OCI-LY3 (cell line): ENCODE results near the gene PRDM2.

Source experiments
- H2AFZ ChIP-seq: fragments of 200-600, 300-600 bp; shearing (Covaris generic); 2 replicates; pipeline ENCODE4 v1.6.0; 2014; ENCODE audit warnings: antibody characterized with exemption, low read depth, low read length
- H3K27ac ChIP-seq: fragments of 200-600, 300-600 bp; sonication (generic); 2 replicates; pipeline ENCODE4 v1.5.1; 2014; ENCODE audit warnings: mild to moderate bottlenecking, low read length, moderate library complexity, mixed read lengths
- H3K27me3 ChIP-seq: fragments of 200-600, 300-600 bp; sonication (generic); 2 replicates; pipeline ENCODE4 v1.6.1; 2014; ENCODE audit warnings: low read depth, low read length, mixed read lengths
- H3K36me3 ChIP-seq: fragments of 200-600, 300-600 bp; sonication (generic); replicated peaks from 2 replicates; pipeline ENCODE3; 2014; ENCODE audit warnings: low read depth, low read length, mixed read lengths
- H3K4me1 ChIP-seq: fragments of 300-600, 200-600 bp; sonication (generic); 2 replicates; pipeline ENCODE4 v1.6.1; 2014; ENCODE audit warnings: low read length, mixed read lengths
- H3K4me2 ChIP-seq: fragments of 200-600, 300-600 bp; sonication (generic); 2 replicates; pipeline ENCODE4 v1.6.1; 2014; ENCODE audit warnings: low read length, mixed read lengths
- H3K4me3 ChIP-seq: fragments of 300-600, 200-600 bp; sonication (generic); 2 replicates; pipeline ENCODE4 v1.5.1; 2014; ENCODE audit warnings: antibody characterized with exemption, mild to moderate bottlenecking, low read length, moderate library complexity
- H3K79me2 ChIP-seq: fragments of 300-600, 200-600 bp; shearing (Covaris generic); 2 replicates; pipeline ENCODE4 v1.6.1; 2014; ENCODE audit warnings: mild to moderate bottlenecking, low read length, mixed read lengths
- H3K9ac ChIP-seq: fragments of 300-600, 200-600 bp; shearing (Covaris generic); 2 replicates; pipeline ENCODE4 v1.6.0; 2014; ENCODE audit warnings: mild to moderate bottlenecking, low read length, moderate library complexity
- H3K9me3 ChIP-seq: fragments of 200-600, 300-600 bp; shearing (Covaris generic); 2 replicates; pipeline ENCODE4 v1.6.1; 2014; ENCODE audit warnings: low read length, mixed read lengths; ENCODE audit not compliant: insufficient read depth
- H4K20me1 ChIP-seq: fragments of 200-600, 300-600 bp; sonication (generic); 2 replicates; pipeline ENCODE4 v1.6.1; 2016; ENCODE audit warnings: low read length, mixed read lengths; ENCODE audit not compliant: insufficient read depth
- EZH2phosphoT487 ChIP-seq: fragments of 200-600 bp; shearing (Covaris generic); IDR thresholded peaks from 2 replicates; pipeline ENCODE4 v1.6.1; 2018; ENCODE audit warnings: antibody characterized with exemption, mixed run types, low read depth
- TF ChIP-seq, protein P1 (sequence below): fragments of 200-600, 300-600 bp; sonication (generic); IDR thresholded peaks from 2 replicates; pipeline ENCODE4 v1.5.1; 2014; ENCODE audit warnings: antibody characterized with exemption, low read length, low read depth

PRDM2 gene

DNA sequence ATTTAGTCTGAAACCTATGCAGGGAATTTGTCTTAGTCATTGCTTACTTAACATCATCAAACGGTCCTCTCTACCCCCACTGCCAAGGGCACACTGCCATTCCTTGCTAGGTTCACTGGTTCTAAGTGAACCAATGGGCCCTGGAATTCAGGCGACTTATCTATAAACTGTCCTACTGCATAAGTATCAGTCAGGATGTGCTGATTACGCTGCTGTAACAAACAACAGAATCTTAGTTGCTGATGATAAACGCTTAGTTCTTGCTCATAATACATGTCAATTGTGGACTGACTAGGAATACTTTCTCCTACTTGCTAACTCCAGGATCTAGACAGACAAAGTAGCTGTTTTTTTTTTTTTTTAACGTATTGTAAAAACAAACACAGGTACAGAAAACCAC, 136.1 kb downstream of the PRDM2 start:
- Histone ChIP-seq H2AFZ (no peak overlapping the region), H3K4me2 (no peak overlapping the region), H3K27me3 (no peaks in the 10 kb centered on the region), H3K36me3 (no peaks in the 10 kb centered on the region), H3K4me3 (no peak overlapping the region), H3K79me2 (no peaks in the 10 kb centered on the region), H3K27ac (no peak overlapping the region), H3K9ac (no peak overlapping the region), H4K20me1 (no peaks in the 10 kb centered on the region), H3K9me3 (no peaks in the 10 kb centered on the region), H3K4me1 (no peaks in the 10 kb centered on the region)
- TF ChIP-seq, protein P1, sequence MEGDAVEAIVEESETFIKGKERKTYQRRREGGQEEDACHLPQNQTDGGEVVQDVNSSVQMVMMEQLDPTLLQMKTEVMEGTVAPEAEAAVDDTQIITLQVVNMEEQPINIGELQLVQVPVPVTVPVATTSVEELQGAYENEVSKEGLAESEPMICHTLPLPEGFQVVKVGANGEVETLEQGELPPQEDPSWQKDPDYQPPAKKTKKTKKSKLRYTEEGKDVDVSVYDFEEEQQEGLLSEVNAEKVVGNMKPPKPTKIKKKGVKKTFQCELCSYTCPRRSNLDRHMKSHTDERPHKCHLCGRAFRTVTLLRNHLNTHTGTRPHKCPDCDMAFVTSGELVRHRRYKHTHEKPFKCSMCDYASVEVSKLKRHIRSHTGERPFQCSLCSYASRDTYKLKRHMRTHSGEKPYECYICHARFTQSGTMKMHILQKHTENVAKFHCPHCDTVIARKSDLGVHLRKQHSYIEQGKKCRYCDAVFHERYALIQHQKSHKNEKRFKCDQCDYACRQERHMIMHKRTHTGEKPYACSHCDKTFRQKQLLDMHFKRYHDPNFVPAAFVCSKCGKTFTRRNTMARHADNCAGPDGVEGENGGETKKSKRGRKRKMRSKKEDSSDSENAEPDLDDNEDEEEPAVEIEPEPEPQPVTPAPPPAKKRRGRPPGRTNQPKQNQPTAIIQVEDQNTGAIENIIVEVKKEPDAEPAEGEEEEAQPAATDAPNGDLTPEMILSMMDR: no peak
- TF ChIP-seq EZH2phosphoT487: no peak

DNA sequence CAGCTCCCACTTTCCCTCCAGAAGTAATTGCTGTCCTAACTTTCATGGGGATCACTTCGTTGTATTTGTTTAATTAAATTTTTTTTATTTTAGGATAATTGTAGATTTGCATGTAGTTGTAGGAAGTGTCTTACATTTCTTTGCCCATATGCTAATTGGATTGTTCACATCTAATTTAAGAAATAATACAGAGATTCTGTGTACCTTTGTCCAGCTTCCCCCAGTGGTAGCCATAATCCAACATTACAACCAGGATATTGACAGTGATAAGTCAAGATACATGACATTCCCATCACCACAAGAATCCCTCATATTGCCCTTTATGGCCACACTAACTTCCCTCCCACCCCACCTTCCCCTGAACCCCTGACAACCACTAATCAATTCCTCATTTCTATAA, 136.6 kb downstream of the PRDM2 start:
- H3K79me2 ChIP-seq: no peaks in the 10 kb centered on the region
- no peaks in the 10 kb centered on the region for H3K27me3 ChIP-seq
- no peaks in the 10 kb centered on the region for H3K9me3 ChIP-seq
- no peak overlapping the region for H3K4me2 ChIP-seq
- no peaks in the 10 kb centered on the region for H4K20me1 ChIP-seq
- no peak overlapping the region for H3K27ac ChIP-seq
- TF ChIP-seq, protein P1: no peak
- no peak for TF ChIP-seq EZH2phosphoT487
- no peaks in the 10 kb centered on the region for H3K36me3 ChIP-seq
- H3K9ac ChIP-seq: no peak overlapping the region
- H3K4me1 ChIP-seq: no peaks in the 10 kb centered on the region
- H3K4me3 ChIP-seq: no peak overlapping the region
- no peak overlapping the region for H2AFZ ChIP-seq

DNA sequence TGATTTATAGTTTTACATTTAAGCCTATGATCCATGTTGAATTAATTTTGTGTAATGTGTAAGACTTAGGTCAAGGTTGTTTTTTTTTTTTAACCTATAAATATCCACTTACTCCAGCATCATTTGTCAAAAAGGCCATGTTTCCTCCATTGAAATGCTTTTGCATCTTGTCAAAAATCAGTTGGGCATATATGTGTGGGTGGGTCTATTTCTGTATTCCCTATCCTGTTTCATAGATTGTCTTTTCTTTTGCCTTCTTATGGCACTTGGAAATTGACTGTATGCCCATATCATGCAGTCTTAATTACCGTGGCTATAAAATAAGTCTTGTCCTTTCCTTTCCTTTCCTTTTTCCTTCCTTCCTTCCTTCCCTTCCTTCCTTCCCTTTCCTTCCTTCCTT, 138.2 kb downstream of the PRDM2 start:
- no peak overlapping the region for H3K27ac ChIP-seq
- H3K4me1 ChIP-seq: no peaks in the 10 kb centered on the region
- no peak overlapping the region for H3K4me3 ChIP-seq
- H4K20me1 ChIP-seq: no peaks in the 10 kb centered on the region
- TF ChIP-seq, protein P1: no peak
- no peak for TF ChIP-seq EZH2phosphoT487
- no peaks in the 10 kb centered on the region; the same call in 1 of the 2 replicates for H3K27me3 ChIP-seq
- H3K79me2 ChIP-seq: no peaks in the 10 kb centered on the region
- no peak overlapping the region for H3K4me2 ChIP-seq
- no peak overlapping the region for H3K9ac ChIP-seq
- no peaks in the 10 kb centered on the region for H3K36me3 ChIP-seq
- no peaks in the 10 kb centered on the region for H3K9me3 ChIP-seq
- H2AFZ ChIP-seq: no peak overlapping the region

DNA sequence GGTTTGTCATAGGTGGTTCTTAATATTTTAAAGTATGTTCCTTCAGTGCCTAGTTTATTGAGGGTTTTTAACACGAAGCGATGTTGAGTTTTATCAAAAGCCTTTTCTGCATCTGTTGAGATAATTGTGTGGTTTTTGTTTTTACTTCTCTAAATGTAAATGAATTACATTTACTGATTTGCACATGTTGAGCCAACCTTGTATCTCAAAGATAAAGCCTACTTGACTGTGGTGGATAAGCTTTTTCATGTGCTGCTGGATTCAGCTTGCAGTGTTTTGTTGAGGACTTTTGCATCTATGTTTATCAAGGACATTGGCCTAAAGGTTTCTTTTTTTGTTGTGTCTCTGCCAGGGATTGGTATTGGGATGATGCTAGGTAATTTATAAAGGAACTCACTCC, 142.5 kb downstream of the PRDM2 start:
- Histone ChIP-seq H3K27ac (no peak overlapping the region), H3K9me3 (no peaks in the 10 kb centered on the region), H4K20me1 (no peaks in the 10 kb centered on the region), H3K79me2 (no peaks in the 10 kb centered on the region), H3K9ac (no peak overlapping the region), H3K4me1 (no peaks in the 10 kb centered on the region), H3K27me3 (no peaks in the 10 kb centered on the region; the same call in 1 of the 2 replicates), H3K4me2 (no peak overlapping the region), H2AFZ (no peak overlapping the region), H3K4me3 (no peak overlapping the region), H3K36me3 (no peaks in the 10 kb centered on the region)
- TF ChIP-seq, protein P1: no peak
- TF ChIP-seq EZH2phosphoT487: no peak
